Eye (tissue), 1 donor: ENCODE data around the gene L3HYPDH.
"Not testable (repeated sequence)": the region's sequence is repeated elsewhere in the genome, so short reads cannot be mapped to it uniquely, and the experiment has no call there.

ENCODE experiments used
- DNase-seq: peaks from one replicate; pipeline ENCODE4 v3.0.0-alpha.2; 2015

L3HYPDH gene

GRCh38 chr14:59475709-59476108, 8.5 kb downstream of the L3HYPDH start:
- no peak for DNase-seq

GRCh38 chr14:59474172-59474571, 10.0 kb downstream of the L3HYPDH start:
- DNase-seq: no peak

GRCh38 chr14:59465316-59466135, 18.7 kb downstream of the L3HYPDH start, which contains the start of gene GPR135:
Gene GPR135 (minus strand): TSS chr14:59465380. CDS start chr14:59465226, 154 bp downstream.
- DNase-seq: peak; percentile 79

GRCh38 chr14:59464486-59465315, 19.5 kb downstream of the L3HYPDH start:
- DNase-seq: peak; percentile 88

- DNase-seq: no peak
Measured at GRCh38 chr14:59463787-59464485, 20.3 kb downstream of the L3HYPDH start.

GRCh38 chr14:59461891-59462290, 22.3 kb downstream of the L3HYPDH start:
- DNase-seq: no peak

- no peak for DNase-seq
Measured at GRCh38 chr14:59460378-59460777, 23.8 kb downstream of the L3HYPDH start.

GRCh38 chr14:59458486-59458885, 25.7 kb downstream of the L3HYPDH start:
- peak; percentile 81 for DNase-seq

- DNase-seq: no peak
Measured at GRCh38 chr14:59455411-59455810, 28.8 kb downstream of the L3HYPDH start.

- no peak for DNase-seq
Measured at GRCh38 chr14:59454139-59454538, 30.1 kb downstream of the L3HYPDH start.

GRCh38 chr14:59451849-59452248, 32.4 kb downstream of the L3HYPDH start:
- DNase-seq: no peak

GRCh38 chr14:59450716-59451115, 33.5 kb downstream of the L3HYPDH start:
- DNase-seq: no peak

- not testable (repeated sequence) for DNase-seq
Measured at GRCh38 chr14:59448673-59449072, 35.5 kb downstream of the L3HYPDH start.

GRCh38 chr14:59439256-59439965, 44.8 kb downstream of the L3HYPDH start:
- no peak for DNase-seq

- no peak for DNase-seq
Measured at GRCh38 chr14:59438195-59438647, 46.0 kb downstream of the L3HYPDH start.

- no peak for DNase-seq
Measured at GRCh38 chr14:59435987-59436386, 48.2 kb downstream of the L3HYPDH start.

- DNase-seq: no peak
Measured at GRCh38 chr14:59435101-59435500, 49.1 kb downstream of the L3HYPDH start.

GRCh38 chr14:59429790-59430189, 54.4 kb downstream of the L3HYPDH start:
- no peak for DNase-seq

- DNase-seq: no peak
Measured at GRCh38 chr14:59428581-59429012, 55.6 kb downstream of the L3HYPDH start.

- no peak for DNase-seq
Measured at GRCh38 chr14:59427653-59428580, 56.3 kb downstream of the L3HYPDH start.

GRCh38 chr14:59425322-59425935, 58.8 kb downstream of the L3HYPDH start:
- no peak for DNase-seq
